GM19240 (cell line): Measurements from ENCODE around the gene TEDDM1.

Experiments
- DNase-seq: peaks from one replicate; pipeline ENCODE4 v3.0.0; 2011; ENCODE audit warnings: low spot score; ENCODE audit not compliant: insufficient read length

Gene TEDDM1

GRCh38 chr1:182407724-182408123, 7.3 kb upstream of the TEDDM1 start:
- no peak for DNase-seq

GRCh38 chr1:182406012-182406411, 5.5 kb upstream of the TEDDM1 start:
- DNase-seq: no peak

- DNase-seq: no peak
Measured at GRCh38 chr1:182405578-182405977, 5.1 kb upstream of the TEDDM1 start.

- DNase-seq: no peak
Measured at GRCh38 chr1:182404781-182405180, 4.3 kb upstream of the TEDDM1 start.

- no peak for DNase-seq
Measured at GRCh38 chr1:182397653-182398393, 2.6 kb downstream of the TEDDM1 start.

GRCh38 chr1:182395906-182396305, 4.6 kb downstream of the TEDDM1 start:
- no peak for DNase-seq

GRCh38 chr1:182394055-182394775, 6.3 kb downstream of the TEDDM1 start:
- DNase-seq: no peak

- DNase-seq: no peak
Measured at GRCh38 chr1:182392050-182393028, 8.1 kb downstream of the TEDDM1 start.

GRCh38 chr1:182391362-182392049, 9.0 kb downstream of the TEDDM1 start, which contains the start of gene GLUL:
Gene GLUL, minus strand, starts transcription at chr1:182391790. Its CDS starts 3,053 bp downstream, at chr1:182388737.
- DNase-seq: peak; percentile 53

- no peak for DNase-seq
Measured at GRCh38 chr1:182391028-182391361, 9.5 kb downstream of the TEDDM1 start.

GRCh38 chr1:182389619-182390047, 10.8 kb downstream of the TEDDM1 start:
- no peak for DNase-seq

- no peak for DNase-seq
Measured at GRCh38 chr1:182388392-182389134, 11.9 kb downstream of the TEDDM1 start.

- no peak for DNase-seq
Measured at GRCh38 chr1:182387566-182387965, 12.9 kb downstream of the TEDDM1 start.

- no peak for DNase-seq
Measured at GRCh38 chr1:182386980-182387379, 13.5 kb downstream of the TEDDM1 start.

- no peak for DNase-seq
Measured at GRCh38 chr1:182385885-182386853, 14.3 kb downstream of the TEDDM1 start.

GRCh38 chr1:182384387-182384960, 16.0 kb downstream of the TEDDM1 start:
- DNase-seq: no peak

- no peak for DNase-seq
Measured at GRCh38 chr1:182383934-182384333, 16.5 kb downstream of the TEDDM1 start.

- no peak for DNase-seq
Measured at GRCh38 chr1:182383037-182383661, 17.3 kb downstream of the TEDDM1 start.
